A549 (cell line): ENCODE measurements around the gene SLC25A11. TPM values are rescaled to one million over a fixed set of nuclear protein-coding genes. Genes with fewer than 3 reads are reported as not detected.

Source experiments
- ATAC-seq, 2 experiments: fragments of 200-7000 bp in 1 of 2; fragments of >200 bp in 1 of 2; cut with Nextera tagmentation in 1 of 2; cut with Tn5 transposase in 1 of 2; 3 replicates each; pipeline versions ENCODE4 v1.8.0 to v1.9.1; 2018 to 2020; ENCODE audit warnings: mild to moderate bottlenecking in 1 of 2, moderate library complexity in 1 of 2
- CTCF ChIA-PET: fragments of 300-600 bp; sonication (Branson Sonifier 250); formaldehyde crosslinking; extraction: SDS; loops from one replicate; lab custom pipeline; 2021; ENCODE audit warnings: antibody characterized with exemption, inconsistent platforms; lab: Yijun Ruan, JAX
- POLR2A ChIA-PET: fragments of 350-600 bp; formaldehyde crosslinking; extraction: SDS; loops from one replicate; lab custom pipeline; 2021; ENCODE audit warnings: antibody characterized with exemption, inconsistent platforms; lab: Yijun Ruan, JAX
- DNase-seq, 2 experiments: peaks; one replicate each; pipeline versions ENCODE4 v3.0.0 to v3.0.0-alpha.2; 2011 to 2016; ENCODE audit warnings: low read depth in 1 of 2, low spot score in 1 of 2
- FAIRE-seq: peaks from 2 replicates; lab custom pipeline; 2011; peaks lifted over from hg19 to GRCh38; lab: Jason Lieb, UNC
- H3K27ac ChIP-seq, 2 experiments: fragments of >200 bp; sonication (Bioruptor Twin); formaldehyde crosslinking; 3 replicates each; pipeline ENCODE4 v1.5.1; 2016 to 2017
- H3K4me1 ChIP-seq: fragments of >200 bp; sonication (Bioruptor Twin); formaldehyde crosslinking; 3 replicates; pipeline ENCODE4 v1.6.1; 2016
- H3K4me2 ChIP-seq: fragments of >200 bp; sonication (Bioruptor Twin); formaldehyde crosslinking; 3 replicates; pipeline ENCODE4 v1.6.1; 2016
- H3K4me3 ChIP-seq: fragments of >200 bp; sonication (Bioruptor Twin); formaldehyde crosslinking; 3 replicates; pipeline ENCODE4 v1.5.1; 2016
- H3K9me3 ChIP-seq: fragments of >200 bp; sonication (Bioruptor Twin); formaldehyde crosslinking; 3 replicates; pipeline ENCODE4 v1.6.1; 2016
- CBX8 ChIP-seq: fragments of 200-600 bp; sonication (generic); IDR thresholded peaks from 2 replicates; pipeline ENCODE4 v1.6.1; 2016
- CHD2 ChIP-seq: fragments of 150-350 bp; IDR thresholded peaks from 2 replicates; pipeline ENCODE4 v1.6.1; 2014; ENCODE audit warnings: low read length; ENCODE audit not compliant: partially characterized antibody
- EHF ChIP-seq: fragments of 250-450 bp; sonication (Bioruptor Pico); IDR thresholded peaks from 2 replicates; pipeline ENCODE4 v1.5.0; 2020; ENCODE audit warnings: mild to moderate bottlenecking
- GATA3 ChIP-seq: IDR thresholded peaks from 2 replicates; pipeline ENCODE4 v1.6.1; 2012; ENCODE audit warnings: borderline replicate concordance
- HDAC2 ChIP-seq: fragments of 200-600 bp; sonication (generic); IDR thresholded peaks from 2 replicates; pipeline ENCODE4 v1.6.1; 2016
- HEYL ChIP-seq: fragments of 250-450 bp; sonication (Bioruptor Pico); IDR thresholded peaks from 2 replicates; pipeline ENCODE4 v1.8.0; 2021; ENCODE audit warnings: mild to moderate bottlenecking, moderate library complexity
- HOXB13 ChIP-seq: fragments of 250-450 bp; sonication (Bioruptor Pico); IDR thresholded peaks from 2 replicates; pipeline ENCODE4 v1.5.0; 2020; ENCODE audit warnings: low read depth, mild to moderate bottlenecking, moderate library complexity
- HOXB5 ChIP-seq: fragments of 250-450 bp; sonication (Bioruptor Pico); IDR thresholded peaks from 2 replicates; pipeline ENCODE4 v1.5.0; 2020; ENCODE audit warnings: mild to moderate bottlenecking, moderate library complexity
- KDM5A ChIP-seq: fragments of 200-600 bp; sonication (generic); IDR thresholded peaks from 2 replicates; pipeline ENCODE4 v1.6.1; 2016; ENCODE audit warnings: antibody characterized with exemption, mild to moderate bottlenecking
- NFE2L2 ChIP-seq: fragments of 150-350 bp; conservative IDR thresholded peaks from 2 replicates; pipeline ENCODE4 v1.6.1; 2014; ENCODE audit warnings: low read length
- NPAS2 ChIP-seq: fragments of 250-450 bp; sonication (Bioruptor Pico); IDR thresholded peaks from 2 replicates; pipeline ENCODE4 v1.8.0; 2022; ENCODE audit warnings: mild to moderate bottlenecking, moderate library complexity, borderline replicate concordance
- NR3C1 ChIP-seq: fragments of >200 bp; sonication (Bioruptor Twin); formaldehyde crosslinking; IDR thresholded peaks from 3 replicates; pipeline ENCODE4 v1.6.1; 2017
- RARB ChIP-seq: fragments of 250-450 bp; sonication (Bioruptor Pico); IDR thresholded peaks from 2 replicates; pipeline ENCODE4 v1.8.0; 2021; ENCODE audit warnings: mild to moderate bottlenecking, moderate library complexity
- RFX5 ChIP-seq: fragments of 450-650 bp; IDR thresholded peaks from 2 replicates; pipeline ENCODE4 v1.7.1; 2014; ENCODE audit warnings: antibody characterized with exemption, mild to moderate bottlenecking, moderate library complexity
- RNF2 ChIP-seq: fragments of 200-600 bp; sonication (generic); IDR thresholded peaks from 2 replicates; pipeline ENCODE4 v1.6.1; 2016; ENCODE audit warnings: low read depth, mild to moderate bottlenecking, antibody characterized with exemption, moderate library complexity, borderline replicate concordance
- SMC3 ChIP-seq: fragments of >200 bp; sonication (Bioruptor Twin); formaldehyde crosslinking; IDR thresholded peaks from 3 replicates; pipeline ENCODE4 v1.6.1; 2018; ENCODE audit warnings: inconsistent platforms
- SREBF2 ChIP-seq: fragments of 450-650 bp; IDR thresholded peaks from 2 replicates; pipeline ENCODE4 v1.6.1; 2014; ENCODE audit warnings: mild to moderate bottlenecking, moderate library complexity
- ZNF302 ChIP-seq: fragments of 250-450 bp; sonication (Bioruptor Pico); IDR thresholded peaks from 2 replicates; pipeline ENCODE4 v1.9.0; 2021; ENCODE audit warnings: inconsistent platforms, mild to moderate bottlenecking, moderate library complexity
- ZSCAN20 ChIP-seq: fragments of 250-450 bp; sonication (Bioruptor Pico); IDR thresholded peaks from 2 replicates; pipeline ENCODE4 v1.8.0; 2022; ENCODE audit warnings: mild to moderate bottlenecking, moderate library complexity
- WGBS: methylation state at CpG from one replicate; pipeline ENCODE4 v1.1.6; 2017; ENCODE audit errors: missing lambda C conversion rate; 5-methylcytosine and 5-hydroxymethylcytosine counted together
- polyA plus RNA-seq, 4 experiments: library from polyadenylated mRNA; depleted of rRNA in 3 of 4; stranded (reverse); fragments of >200 nt; fragmentation: RNase III in 1 of 4; extraction: RNeasy Plus Mini Kit Qiagen cat#74134 plus additional on column Dnase treatment in 1 of 4; gene quantifications; 2 replicates in 3 of 4; 3 replicates in 1 of 4; pipeline ENCODE4 v1.2.3, GENCODE V29; 2011 to 2017
- small RNA-seq, 6 experiments: library from RNA; depleted of rRNA; stranded (forward); fragments of <200 nt; gene quantifications; one replicate each; pipeline ENCODE3, GENCODE V24; 2012
- TF ChIP-seq, protein P1 (sequence below): fragments of 200-600 bp; sonication (generic); IDR thresholded peaks from 2 replicates; pipeline ENCODE4 v1.6.1; 2016; ENCODE audit warnings: antibody characterized with exemption, mild to moderate bottlenecking, moderate library complexity
- TF ChIP-seq, protein P2 (sequence below): IDR thresholded peaks from 2 replicates; pipeline ENCODE4 v1.6.1; 2012
- TF ChIP-seq, protein P3 (sequence below): fragments of 450-650 bp; IDR thresholded peaks from 2 replicates; pipeline ENCODE4 v1.6.1; 2014; ENCODE audit warnings: antibody characterized with exemption

Gene SLC25A11
- polyA plus RNA-seq, 2 of the 4 experiments (the other 2 are of a cell fraction), result 60.2 to 69.2 TPM

DNA sequence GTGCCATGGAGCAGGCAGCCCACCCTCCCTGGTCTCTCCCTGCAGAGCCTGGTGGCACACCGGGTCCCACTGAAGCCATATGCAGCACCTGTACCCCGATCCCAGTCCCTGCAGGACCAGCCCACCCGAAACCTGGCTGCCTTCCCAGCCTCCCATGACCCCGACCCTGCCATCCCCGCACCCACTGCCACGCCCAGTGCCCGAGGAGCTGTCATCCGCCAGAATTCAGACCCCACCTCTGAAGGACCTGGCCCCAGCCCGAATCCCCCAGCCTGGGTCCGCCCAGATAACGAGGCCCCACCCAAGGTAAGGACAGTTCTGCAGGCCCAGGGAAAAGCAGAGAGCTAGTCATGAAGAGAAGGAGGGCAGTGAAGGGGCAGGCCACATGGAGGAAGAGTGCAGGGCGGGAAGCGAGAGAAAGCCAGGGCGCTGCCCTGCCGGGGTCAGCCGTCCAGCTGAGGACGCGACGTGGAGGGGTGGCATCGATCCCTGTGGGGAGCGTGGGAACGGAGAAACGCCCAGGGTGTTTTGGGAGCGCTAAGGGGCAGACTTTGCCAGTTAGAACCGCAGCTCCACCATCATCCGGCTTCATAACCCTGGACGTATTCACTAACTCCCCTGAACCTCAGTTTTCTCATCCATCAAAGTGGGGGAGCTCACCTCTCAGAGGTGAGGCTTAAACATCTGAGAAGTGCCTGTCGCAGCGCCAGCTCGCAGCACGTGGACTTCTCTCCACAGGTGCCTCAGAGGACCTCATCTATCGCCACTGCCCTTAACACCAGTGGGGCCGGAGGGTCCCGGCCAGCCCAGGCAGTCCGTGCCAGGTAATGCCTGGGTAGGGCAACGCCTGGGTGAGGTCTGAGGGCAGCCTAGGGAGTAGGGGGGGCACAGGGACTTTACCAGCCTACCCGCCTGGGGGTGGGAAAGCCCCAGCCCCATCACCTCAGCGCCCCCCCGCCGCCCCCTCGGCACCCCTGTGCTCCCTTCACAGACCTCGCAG is 48.1 kb downstream of the SLC25A11 start:
- POLR2A ChIA-PET, result interaction anchor here (0.5 to 1.6 kb wide), 2 partner anchors 160 to 429 kb away, joined by 3 to 4 read pairs; partner anchors contain the start of gene MED11
- WGBS, result 90% methylated on average over 38 of the region's 42 CpGs
- H3K4me2 ChIP-seq, result no peak overlapping the region
- H3K4me3 ChIP-seq, result no peak overlapping the region
- no peaks in the 10 kb centered on the region for H3K4me1 ChIP-seq
- FAIRE-seq, result no peak
- TF ChIP-seq SREBF2 (no peak), NR3C1 (no peak), KDM5A (no peak), HEYL (CRISPR knock-in tag) (no peak), HOXB5 (CRISPR knock-in tag) (no peak), NPAS2 (CRISPR knock-in tag) (no peak), ZSCAN20 (no peak), RARB (no peak), RFX5 (no peak), EHF (CRISPR knock-in tag) (no peak), GATA3 (no peak)
- TF ChIP-seq, protein P1, sequence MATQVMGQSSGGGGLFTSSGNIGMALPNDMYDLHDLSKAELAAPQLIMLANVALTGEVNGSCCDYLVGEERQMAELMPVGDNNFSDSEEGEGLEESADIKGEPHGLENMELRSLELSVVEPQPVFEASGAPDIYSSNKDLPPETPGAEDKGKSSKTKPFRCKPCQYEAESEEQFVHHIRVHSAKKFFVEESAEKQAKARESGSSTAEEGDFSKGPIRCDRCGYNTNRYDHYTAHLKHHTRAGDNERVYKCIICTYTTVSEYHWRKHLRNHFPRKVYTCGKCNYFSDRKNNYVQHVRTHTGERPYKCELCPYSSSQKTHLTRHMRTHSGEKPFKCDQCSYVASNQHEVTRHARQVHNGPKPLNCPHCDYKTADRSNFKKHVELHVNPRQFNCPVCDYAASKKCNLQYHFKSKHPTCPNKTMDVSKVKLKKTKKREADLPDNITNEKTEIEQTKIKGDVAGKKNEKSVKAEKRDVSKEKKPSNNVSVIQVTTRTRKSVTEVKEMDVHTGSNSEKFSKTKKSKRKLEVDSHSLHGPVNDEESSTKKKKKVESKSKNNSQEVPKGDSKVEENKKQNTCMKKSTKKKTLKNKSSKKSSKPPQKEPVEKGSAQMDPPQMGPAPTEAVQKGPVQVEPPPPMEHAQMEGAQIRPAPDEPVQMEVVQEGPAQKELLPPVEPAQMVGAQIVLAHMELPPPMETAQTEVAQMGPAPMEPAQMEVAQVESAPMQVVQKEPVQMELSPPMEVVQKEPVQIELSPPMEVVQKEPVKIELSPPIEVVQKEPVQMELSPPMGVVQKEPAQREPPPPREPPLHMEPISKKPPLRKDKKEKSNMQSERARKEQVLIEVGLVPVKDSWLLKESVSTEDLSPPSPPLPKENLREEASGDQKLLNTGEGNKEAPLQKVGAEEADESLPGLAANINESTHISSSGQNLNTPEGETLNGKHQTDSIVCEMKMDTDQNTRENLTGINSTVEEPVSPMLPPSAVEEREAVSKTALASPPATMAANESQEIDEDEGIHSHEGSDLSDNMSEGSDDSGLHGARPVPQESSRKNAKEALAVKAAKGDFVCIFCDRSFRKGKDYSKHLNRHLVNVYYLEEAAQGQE, result no peak
- TF ChIP-seq, protein P2, sequence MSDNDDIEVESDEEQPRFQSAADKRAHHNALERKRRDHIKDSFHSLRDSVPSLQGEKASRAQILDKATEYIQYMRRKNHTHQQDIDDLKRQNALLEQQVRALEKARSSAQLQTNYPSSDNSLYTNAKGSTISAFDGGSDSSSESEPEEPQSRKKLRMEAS, result no peak
- TF ChIP-seq, protein P3, sequence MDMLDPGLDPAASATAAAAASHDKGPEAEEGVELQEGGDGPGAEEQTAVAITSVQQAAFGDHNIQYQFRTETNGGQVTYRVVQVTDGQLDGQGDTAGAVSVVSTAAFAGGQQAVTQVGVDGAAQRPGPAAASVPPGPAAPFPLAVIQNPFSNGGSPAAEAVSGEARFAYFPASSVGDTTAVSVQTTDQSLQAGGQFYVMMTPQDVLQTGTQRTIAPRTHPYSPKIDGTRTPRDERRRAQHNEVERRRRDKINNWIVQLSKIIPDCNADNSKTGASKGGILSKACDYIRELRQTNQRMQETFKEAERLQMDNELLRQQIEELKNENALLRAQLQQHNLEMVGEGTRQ, result no peak
- TF ChIP-seq, all 56 proteins: peak for 0
- H3K9me3 ChIP-seq, result no peaks in the 10 kb centered on the region
- DNase-seq (no peak), ATAC-seq (no peak)
- H3K27ac ChIP-seq, result no peak overlapping the region
- CTCF ChIA-PET, result interaction anchor here (1.1 to 14.1 kb wide), 10 partner anchors 10 to 325 kb away, joined by 3 to 271 read pairs (median 44); partner anchors contain the start of genes ARRB2, C17orf107, CHRNE and GLTPD2

DNA sequence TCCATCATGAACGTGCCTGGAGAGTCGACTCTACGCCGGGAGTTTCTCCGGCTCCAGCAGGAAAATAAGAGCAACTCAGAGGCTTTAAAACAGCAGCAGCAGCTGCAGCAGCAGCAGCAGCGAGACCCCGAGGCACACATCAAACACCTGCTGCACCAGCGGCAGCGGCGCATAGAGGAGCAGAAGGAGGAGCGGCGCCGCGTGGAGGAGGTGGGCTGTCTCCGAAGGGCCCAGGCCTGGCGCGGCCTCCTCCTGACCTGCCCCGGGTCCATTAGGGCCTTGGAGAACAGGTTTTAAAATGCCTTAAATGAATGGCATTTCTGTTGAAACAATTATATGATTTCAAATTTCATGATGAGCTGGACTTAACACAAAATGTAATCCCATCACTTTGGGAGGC is 52.3 kb downstream of the SLC25A11 start:
- ATAC-seq (no peak), FAIRE-seq (no peak)
- Histone ChIP-seq H3K27ac (no peak overlapping the region), H3K4me1 (no peaks in the 10 kb centered on the region), H3K4me3 (no peak overlapping the region), H3K9me3 (no peaks in the 10 kb centered on the region), H3K4me2 (no peak overlapping the region)
- POLR2A ChIA-PET, result interaction anchor here (0.6 kb wide), 1 partner anchor 156 kb away, joined by 3 read pairs; no protein-coding TSS in a partner anchor
- 96% methylated on average over 18 of the region's 18 CpGs for WGBS
- TF ChIP-seq NFE2L2 (no peak), CBX8 (no peak), HDAC2 (no peak), RNF2 (no peak), ZNF302 (CRISPR knock-in tag) (no peak), HOXB13 (CRISPR knock-in tag) (no peak), CHD2 (no peak), EHF (CRISPR knock-in tag) (no peak), SMC3 (no peak)
- TF ChIP-seq, all 56 proteins: peak for 0
- no peak for DNase-seq
- CTCF ChIA-PET, result interaction anchor here (0.8 to 14.1 kb wide), 18 partner anchors 8 to 321 kb away, joined by 3 to 271 read pairs (median 7); partner anchors contain the start of genes ARRB2, C17orf107, CHRNE and GLTPD2

Small RNA genes lying within 50 kb of the gene (small RNA-seq; reads per million reads assigned to genes)
- gene MIR6864 (0 reads per million in 6 experiments), gene MIR6865 (0 to 2.1 (median 0) reads per million in 6 experiments)

Other genes starting within 250 kb of the SLC25A11 start
- gene PELP1, start 235.9 kb downstream of the SLC25A11 start, polyA plus RNA-seq (2011; rRNA removed), result 30.2 and 35.5 TPM in 2 replicates
- 52.5 to 60.0 TPM (median 56.1 TPM) in 3 replicates for gene PELP1, start 235.9 kb downstream of the SLC25A11 start, polyA plus RNA-seq (2017; fragmentation: RNase III; extraction: RNeasy Plus Mini Kit Qiagen cat#74134 plus additional on column Dnase treatment)
- 73.1 and 74.9 TPM in 2 replicates for gene ARRB2, start 229.4 kb downstream of the SLC25A11 start, polyA plus RNA-seq (2011; rRNA removed)
- 61.0 to 68.2 TPM (median 67.8 TPM) in 3 replicates for gene ARRB2, start 229.4 kb downstream of the SLC25A11 start, polyA plus RNA-seq (2017; fragmentation: RNase III; extraction: RNeasy Plus Mini Kit Qiagen cat#74134 plus additional on column Dnase treatment)
- 57.2 and 74.0 TPM in 2 replicates for gene MED11, start 208.6 kb downstream of the SLC25A11 start, polyA plus RNA-seq (2011; rRNA removed)
- 52.6 to 62.5 TPM (median 58.1 TPM) in 3 replicates for gene MED11, start 208.6 kb downstream of the SLC25A11 start, polyA plus RNA-seq (2017; fragmentation: RNase III; extraction: RNeasy Plus Mini Kit Qiagen cat#74134 plus additional on column Dnase treatment)
- gene ZMYND15, start 200.2 kb downstream of the SLC25A11 start, polyA plus RNA-seq (2011; rRNA removed), result 0.15 and 0.16 TPM in 2 replicates
- 0.19 to 0.22 TPM (median 0.20 TPM) in 3 replicates for gene ZMYND15, start 200.2 kb downstream of the SLC25A11 start, polyA plus RNA-seq (2017; fragmentation: RNase III; extraction: RNeasy Plus Mini Kit Qiagen cat#74134 plus additional on column Dnase treatment)
- gene CXCL16, start 200.1 kb downstream of the SLC25A11 start, polyA plus RNA-seq (2011; rRNA removed), result 13.8 and 20.5 TPM in 2 replicates
- 9.1 to 11.2 TPM (median 10.1 TPM) in 3 replicates for gene CXCL16, start 200.1 kb downstream of the SLC25A11 start, polyA plus RNA-seq (2017; fragmentation: RNase III; extraction: RNeasy Plus Mini Kit Qiagen cat#74134 plus additional on column Dnase treatment)
- 0.80 and 1.2 TPM in 2 replicates for gene TM4SF5, start 168.2 kb downstream of the SLC25A11 start, polyA plus RNA-seq (2011; rRNA removed)
- gene TM4SF5, start 168.2 kb downstream of the SLC25A11 start, polyA plus RNA-seq (2017; fragmentation: RNase III; extraction: RNeasy Plus Mini Kit Qiagen cat#74134 plus additional on column Dnase treatment), result 0.51 to 1.2 TPM (median 0.68 TPM) in 3 replicates
- gene VMO1, start 153.7 kb downstream of the SLC25A11 start, polyA plus RNA-seq (2011; rRNA removed), result 0.50 and 0.58 TPM in 2 replicates
- gene VMO1, start 153.7 kb downstream of the SLC25A11 start, polyA plus RNA-seq (2017; fragmentation: RNase III; extraction: RNeasy Plus Mini Kit Qiagen cat#74134 plus additional on column Dnase treatment), result 0.39 to 1.1 TPM (median 0.81 TPM) in 3 replicates
- not detected in 2 replicates for gene GLTPD2, start 151.1 kb downstream of the SLC25A11 start, polyA plus RNA-seq (2011; rRNA removed)
- gene GLTPD2, start 151.1 kb downstream of the SLC25A11 start, polyA plus RNA-seq (2017; fragmentation: RNase III; extraction: RNeasy Plus Mini Kit Qiagen cat#74134 plus additional on column Dnase treatment), result not detected in 3 replicates
- gene PSMB6, start 143.9 kb downstream of the SLC25A11 start, polyA plus RNA-seq (2011; rRNA removed), result 376 and 414 TPM in 2 replicates
- 387 to 424 TPM (median 414 TPM) in 3 replicates for gene PSMB6, start 143.9 kb downstream of the SLC25A11 start, polyA plus RNA-seq (2017; fragmentation: RNase III; extraction: RNeasy Plus Mini Kit Qiagen cat#74134 plus additional on column Dnase treatment)
- gene PLD2, start 132.9 kb downstream of the SLC25A11 start, polyA plus RNA-seq (2011; rRNA removed), result 17.0 and 20.2 TPM in 2 replicates
- gene PLD2, start 132.9 kb downstream of the SLC25A11 start, polyA plus RNA-seq (2017; fragmentation: RNase III; extraction: RNeasy Plus Mini Kit Qiagen cat#74134 plus additional on column Dnase treatment), result 23.0 to 27.4 TPM (median 23.7 TPM) in 3 replicates
- 41.3 and 47.1 TPM in 2 replicates for gene MINK1, start 106.7 kb downstream of the SLC25A11 start, polyA plus RNA-seq (2011; rRNA removed)
- 65.2 to 73.1 TPM (median 66.9 TPM) in 3 replicates for gene MINK1, start 106.7 kb downstream of the SLC25A11 start, polyA plus RNA-seq (2017; fragmentation: RNase III; extraction: RNeasy Plus Mini Kit Qiagen cat#74134 plus additional on column Dnase treatment)
- gene C17orf107, start 40.5 kb downstream of the SLC25A11 start, polyA plus RNA-seq (2011; rRNA removed), result 0.11 and 0.13 TPM in 2 replicates
- gene C17orf107, start 40.5 kb downstream of the SLC25A11 start, polyA plus RNA-seq (2017; fragmentation: RNase III; extraction: RNeasy Plus Mini Kit Qiagen cat#74134 plus additional on column Dnase treatment), result 0.16 to 0.30 TPM (median 0.25 TPM) in 3 replicates
- gene CHRNE, start 36.9 kb downstream of the SLC25A11 start, polyA plus RNA-seq (2011; rRNA removed), result 0.07 and 0.10 TPM in 2 replicates
- gene CHRNE, start 36.9 kb downstream of the SLC25A11 start, polyA plus RNA-seq (2017; fragmentation: RNase III; extraction: RNeasy Plus Mini Kit Qiagen cat#74134 plus additional on column Dnase treatment), result 0.12 to 0.14 TPM (median 0.13 TPM) in 3 replicates
- gene GP1BA, start 7.8 kb downstream of the SLC25A11 start, polyA plus RNA-seq (2011; rRNA removed), result not detected in 2 replicates
- not detected in 3 replicates for gene GP1BA, start 7.8 kb downstream of the SLC25A11 start, polyA plus RNA-seq (2017; fragmentation: RNase III; extraction: RNeasy Plus Mini Kit Qiagen cat#74134 plus additional on column Dnase treatment)
- gene RNF167, start 222 bp upstream of the SLC25A11 start, polyA plus RNA-seq (2011; rRNA removed), result 98.7 and 110 TPM in 2 replicates
- 83.9 to 93.7 TPM (median 86.4 TPM) in 3 replicates for gene RNF167, start 222 bp upstream of the SLC25A11 start, polyA plus RNA-seq (2017; fragmentation: RNase III; extraction: RNeasy Plus Mini Kit Qiagen cat#74134 plus additional on column Dnase treatment)
- 1,417 and 1,732 TPM in 2 replicates for gene PFN1, start 8.5 kb upstream of the SLC25A11 start, polyA plus RNA-seq (2011; rRNA removed)
- 3,195 to 3,341 TPM (median 3,230 TPM) in 3 replicates for gene PFN1, start 8.5 kb upstream of the SLC25A11 start, polyA plus RNA-seq (2017; fragmentation: RNase III; extraction: RNeasy Plus Mini Kit Qiagen cat#74134 plus additional on column Dnase treatment)
- 52.5 and 53.5 TPM in 2 replicates for gene ENO3, start 11.1 kb upstream of the SLC25A11 start, polyA plus RNA-seq (2011; rRNA removed)
- gene ENO3, start 11.1 kb upstream of the SLC25A11 start, polyA plus RNA-seq (2017; fragmentation: RNase III; extraction: RNeasy Plus Mini Kit Qiagen cat#74134 plus additional on column Dnase treatment), result 79.0 to 109 TPM (median 102 TPM) in 3 replicates
- gene SPAG7, start 27.8 kb upstream of the SLC25A11 start, polyA plus RNA-seq (2011; rRNA removed), result 72.6 and 94.9 TPM in 2 replicates
- gene SPAG7, start 27.8 kb upstream of the SLC25A11 start, polyA plus RNA-seq (2017; fragmentation: RNase III; extraction: RNeasy Plus Mini Kit Qiagen cat#74134 plus additional on column Dnase treatment), result 101 to 102 TPM (median 102 TPM) in 3 replicates
- 12.4 and 17.7 TPM in 2 replicates for gene CAMTA2, start 47.6 kb upstream of the SLC25A11 start, polyA plus RNA-seq (2011; rRNA removed)
- 30.1 to 33.8 TPM (median 30.3 TPM) in 3 replicates for gene CAMTA2, start 47.6 kb upstream of the SLC25A11 start, polyA plus RNA-seq (2017; fragmentation: RNase III; extraction: RNeasy Plus Mini Kit Qiagen cat#74134 plus additional on column Dnase treatment)
- 0.66 and 0.86 TPM in 2 replicates for gene INCA1, start 57.5 kb upstream of the SLC25A11 start, polyA plus RNA-seq (2011; rRNA removed)
- 1.1 to 1.3 TPM (median 1.1 TPM) in 3 replicates for gene INCA1, start 57.5 kb upstream of the SLC25A11 start, polyA plus RNA-seq (2017; fragmentation: RNase III; extraction: RNeasy Plus Mini Kit Qiagen cat#74134 plus additional on column Dnase treatment)
- 42.0 and 48.4 TPM in 2 replicates for gene KIF1C, start 57.9 kb upstream of the SLC25A11 start, polyA plus RNA-seq (2011; rRNA removed)
- gene KIF1C, start 57.9 kb upstream of the SLC25A11 start, polyA plus RNA-seq (2017; fragmentation: RNase III; extraction: RNeasy Plus Mini Kit Qiagen cat#74134 plus additional on column Dnase treatment), result 74.0 to 77.4 TPM (median 76.5 TPM) in 3 replicates
- 1.4 and 1.9 TPM in 2 replicates for gene SLC52A1, start 95.4 kb upstream of the SLC25A11 start, polyA plus RNA-seq (2011; rRNA removed)
- 1.0 to 1.4 TPM (median 1.3 TPM) in 3 replicates for gene SLC52A1, start 95.4 kb upstream of the SLC25A11 start, polyA plus RNA-seq (2017; fragmentation: RNase III; extraction: RNeasy Plus Mini Kit Qiagen cat#74134 plus additional on column Dnase treatment)
- gene ZFP3, start 138.4 kb upstream of the SLC25A11 start, polyA plus RNA-seq (2011; rRNA removed), result 4.1 and 4.8 TPM in 2 replicates
- gene ZFP3, start 138.4 kb upstream of the SLC25A11 start, polyA plus RNA-seq (2017; fragmentation: RNase III; extraction: RNeasy Plus Mini Kit Qiagen cat#74134 plus additional on column Dnase treatment), result 1.6 to 1.9 TPM (median 1.7 TPM) in 3 replicates
- gene ZNF232, start 171.8 kb upstream of the SLC25A11 start, polyA plus RNA-seq (2011; rRNA removed), result 4.9 and 5.1 TPM in 2 replicates
- 4.7 to 5.1 TPM (median 4.7 TPM) in 3 replicates for gene ZNF232, start 171.8 kb upstream of the SLC25A11 start, polyA plus RNA-seq (2017; fragmentation: RNase III; extraction: RNeasy Plus Mini Kit Qiagen cat#74134 plus additional on column Dnase treatment)
- gene USP6, start 176.0 kb upstream of the SLC25A11 start, polyA plus RNA-seq (2011; rRNA removed), result 0.01 TPM in 2 replicates
- gene USP6, start 176.0 kb upstream of the SLC25A11 start, polyA plus RNA-seq (2017; fragmentation: RNase III; extraction: RNeasy Plus Mini Kit Qiagen cat#74134 plus additional on column Dnase treatment), result 0.04 to 0.09 TPM (median 0.07 TPM) in 3 replicates